Fibroblast of lung (primary cell): ENCODE measurements around the gene NRARP.
"Not testable (repeated sequence)": the region's sequence is repeated elsewhere in the genome, so short reads cannot be mapped to it uniquely, and the experiment has no call there.

Experiments
- CTCF ChIP-seq, 2 donors: IDR thresholded peaks in 1 of 2; conservative IDR thresholded peaks in 1 of 2; 1 replicate in 1 of 2; 2 replicates in 1 of 2; pipeline ENCODE4 v1.5.1; 2011 to 2012; ENCODE audit warnings: low read length in 2 of 2, control low read depth in 1 of 2, inconsistent platforms in 1 of 2, low read depth in 1 of 2, mild to moderate bottlenecking in 1 of 2
- EZH2 ChIP-seq: IDR thresholded peaks from 2 replicates; pipeline ENCODE4 v1.5.1; 2012; ENCODE audit warnings: low read length, control low read depth, mild to moderate bottlenecking; ENCODE audit errors: missing control alignments

GRCh38 chr9:137329590-137329989 lies 27.5 kb upstream of the NRARP start:
- TF ChIP-seq CTCF (conservative IDR thresholded peaks at IDR 0.05 in 1 of 2, IDR thresholded peaks at IDR 0.05 in 1 of 2; ENCODE audit: low read depth in 1 of 2, low read length in 2 of 2); EZH2: not testable (repeated sequence)
